ENCODE measurements around the gene TANC2.
"Not testable (repeated sequence)": the region's sequence is repeated elsewhere in the genome, so short reads cannot be mapped to it uniquely, and the experiment has no call there.

Gene TANC2

GRCh38 chr17:62964506-62964905, 1.5 kb upstream of the TANC2 start:
- DNase-seq (ENCODE audit: low read depth in 2 of 2), result no peak

GRCh38 chr17:62965174-62965685, 805 bp upstream of the TANC2 start:
- DNase-seq (ENCODE audit: low read depth in 2 of 2), result peak; percentile 55 to 66

GRCh38 chr17:62966426-62967204, 580 bp downstream of the TANC2 start:
- DNase-seq (ENCODE audit: low read depth in 2 of 2), result peak in 1 of 2 donors; percentile 39

- no peak for DNase-seq (ENCODE audit: low read depth in 2 of 2)
Measured at GRCh38 chr17:62967205-62967529, 1.1 kb downstream of the TANC2 start.

GRCh38 chr17:62968445-62968923, 2.4 kb downstream of the TANC2 start:
- DNase-seq (ENCODE audit: low read depth in 2 of 2), result peak in 1 of 2 donors; percentile 22

- no peak for DNase-seq (ENCODE audit: low read depth in 2 of 2)
Measured at GRCh38 chr17:62970610-62971009, 4.6 kb downstream of the TANC2 start.

- no peak for DNase-seq (ENCODE audit: low read depth in 2 of 2)
Measured at GRCh38 chr17:62971853-62972252, 5.8 kb downstream of the TANC2 start.

- no peak for DNase-seq (ENCODE audit: low read depth in 2 of 2)
Measured at GRCh38 chr17:62974788-62975187, 8.8 kb downstream of the TANC2 start.

- DNase-seq (ENCODE audit: low read depth in 2 of 2), result no peak
Measured at GRCh38 chr17:62975206-62975605, 9.2 kb downstream of the TANC2 start.

- DNase-seq (ENCODE audit: low read depth in 2 of 2), result not testable (repeated sequence)
Measured at GRCh38 chr17:62976643-62977231, 10.7 kb downstream of the TANC2 start.

- DNase-seq (ENCODE audit: low read depth in 2 of 2), result no peak
Measured at GRCh38 chr17:62980842-62981241, 14.8 kb downstream of the TANC2 start.

- DNase-seq (ENCODE audit: low read depth in 2 of 2), result no peak
Measured at GRCh38 chr17:62981933-62982332, 15.9 kb downstream of the TANC2 start.

- no peak for DNase-seq (ENCODE audit: low read depth in 2 of 2)
Measured at GRCh38 chr17:62984801-62985200, 18.8 kb downstream of the TANC2 start.

- no peak for DNase-seq (ENCODE audit: low read depth in 2 of 2)
Measured at GRCh38 chr17:62986549-62986948, 20.5 kb downstream of the TANC2 start.

GRCh38 chr17:62987136-62987535, 21.1 kb downstream of the TANC2 start:
- no peak for DNase-seq (ENCODE audit: low read depth in 2 of 2)

GRCh38 chr17:62989501-62989900, 23.5 kb downstream of the TANC2 start:
- no peak for DNase-seq (ENCODE audit: low read depth in 2 of 2)

- no peak for DNase-seq (ENCODE audit: low read depth in 2 of 2)
Measured at GRCh38 chr17:62994931-62995330, 28.9 kb downstream of the TANC2 start.

GRCh38 chr17:62995377-62995885, 29.4 kb downstream of the TANC2 start:
- no peak for DNase-seq (ENCODE audit: low read depth in 2 of 2)

GRCh38 chr17:62996221-62996620, 30.2 kb downstream of the TANC2 start:
- no peak for DNase-seq (ENCODE audit: low read depth in 2 of 2)

- DNase-seq (ENCODE audit: low read depth in 2 of 2), result no peak
Measured at GRCh38 chr17:62998166-62998565, 32.1 kb downstream of the TANC2 start.

- DNase-seq (ENCODE audit: low read depth in 2 of 2), result no peak
Measured at GRCh38 chr17:62998665-62999393, 32.8 kb downstream of the TANC2 start.

GRCh38 chr17:62999736-63000135, 33.7 kb downstream of the TANC2 start:
- no peak for DNase-seq (ENCODE audit: low read depth in 2 of 2)
